ENCODE data around the gene ATP6V0D1.

DNA sequence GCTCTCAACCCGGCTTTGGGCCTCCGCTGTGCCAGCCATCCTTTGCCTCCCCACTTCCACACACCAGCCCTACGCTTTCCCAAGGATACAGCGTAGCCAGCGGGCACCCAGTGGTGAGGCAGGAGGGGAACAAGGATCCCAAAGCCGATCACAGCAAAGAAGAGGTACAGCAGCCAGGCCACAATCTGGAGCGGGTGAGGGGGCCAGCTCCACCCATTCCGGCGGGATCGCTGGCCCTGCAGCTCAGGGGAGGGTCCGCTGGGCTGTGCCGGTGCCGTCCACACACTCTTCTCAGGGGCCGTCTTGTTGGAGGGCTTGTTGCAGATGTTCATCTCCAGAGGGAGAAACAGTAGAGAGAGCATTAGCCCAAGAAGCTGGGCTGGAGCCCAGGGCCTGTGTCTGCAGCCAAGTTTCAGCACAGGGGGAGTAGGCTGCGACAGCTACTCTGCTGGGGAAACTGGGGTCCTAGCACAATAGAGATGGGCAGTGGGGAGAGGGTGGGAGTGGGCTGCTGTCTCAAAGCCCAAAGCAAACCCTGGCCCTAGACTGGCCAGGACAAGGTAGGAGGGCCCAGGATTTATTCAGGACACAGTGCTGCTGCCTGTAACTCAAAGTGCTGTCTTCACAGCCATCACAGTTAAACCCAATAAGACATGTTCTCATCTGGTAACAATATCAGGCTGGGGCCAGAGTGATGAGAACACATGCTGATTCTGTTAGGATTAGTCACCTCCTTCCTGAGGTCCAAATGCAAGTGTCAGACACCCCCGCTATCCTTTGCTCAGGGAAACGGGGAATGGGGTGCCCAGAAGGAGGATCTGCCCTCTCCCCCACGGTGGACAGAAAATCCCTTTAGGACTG is 74.6 kb downstream of the ATP6V0D1 start:
- TF ChIP-seq, protein P1, sequence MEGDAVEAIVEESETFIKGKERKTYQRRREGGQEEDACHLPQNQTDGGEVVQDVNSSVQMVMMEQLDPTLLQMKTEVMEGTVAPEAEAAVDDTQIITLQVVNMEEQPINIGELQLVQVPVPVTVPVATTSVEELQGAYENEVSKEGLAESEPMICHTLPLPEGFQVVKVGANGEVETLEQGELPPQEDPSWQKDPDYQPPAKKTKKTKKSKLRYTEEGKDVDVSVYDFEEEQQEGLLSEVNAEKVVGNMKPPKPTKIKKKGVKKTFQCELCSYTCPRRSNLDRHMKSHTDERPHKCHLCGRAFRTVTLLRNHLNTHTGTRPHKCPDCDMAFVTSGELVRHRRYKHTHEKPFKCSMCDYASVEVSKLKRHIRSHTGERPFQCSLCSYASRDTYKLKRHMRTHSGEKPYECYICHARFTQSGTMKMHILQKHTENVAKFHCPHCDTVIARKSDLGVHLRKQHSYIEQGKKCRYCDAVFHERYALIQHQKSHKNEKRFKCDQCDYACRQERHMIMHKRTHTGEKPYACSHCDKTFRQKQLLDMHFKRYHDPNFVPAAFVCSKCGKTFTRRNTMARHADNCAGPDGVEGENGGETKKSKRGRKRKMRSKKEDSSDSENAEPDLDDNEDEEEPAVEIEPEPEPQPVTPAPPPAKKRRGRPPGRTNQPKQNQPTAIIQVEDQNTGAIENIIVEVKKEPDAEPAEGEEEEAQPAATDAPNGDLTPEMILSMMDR (IDR thresholded peaks at IDR 0.05) = no peak
- TF ChIP-seq EZH2 (IDR thresholded peaks at IDR 0.05; ENCODE audit: borderline replicate concordance, insufficient read depth, low read depth, low read length, poor library complexity, severe bottlenecking) = no peak
